ENCODE results near the gene MPG. TPM values are rescaled to one million over a fixed set of nuclear protein-coding genes. Genes with fewer than 3 reads are reported as not detected.

Gene MPG
- total RNA-seq, 1 donor from 2014 or later, result 21.2 TPM

DNA sequence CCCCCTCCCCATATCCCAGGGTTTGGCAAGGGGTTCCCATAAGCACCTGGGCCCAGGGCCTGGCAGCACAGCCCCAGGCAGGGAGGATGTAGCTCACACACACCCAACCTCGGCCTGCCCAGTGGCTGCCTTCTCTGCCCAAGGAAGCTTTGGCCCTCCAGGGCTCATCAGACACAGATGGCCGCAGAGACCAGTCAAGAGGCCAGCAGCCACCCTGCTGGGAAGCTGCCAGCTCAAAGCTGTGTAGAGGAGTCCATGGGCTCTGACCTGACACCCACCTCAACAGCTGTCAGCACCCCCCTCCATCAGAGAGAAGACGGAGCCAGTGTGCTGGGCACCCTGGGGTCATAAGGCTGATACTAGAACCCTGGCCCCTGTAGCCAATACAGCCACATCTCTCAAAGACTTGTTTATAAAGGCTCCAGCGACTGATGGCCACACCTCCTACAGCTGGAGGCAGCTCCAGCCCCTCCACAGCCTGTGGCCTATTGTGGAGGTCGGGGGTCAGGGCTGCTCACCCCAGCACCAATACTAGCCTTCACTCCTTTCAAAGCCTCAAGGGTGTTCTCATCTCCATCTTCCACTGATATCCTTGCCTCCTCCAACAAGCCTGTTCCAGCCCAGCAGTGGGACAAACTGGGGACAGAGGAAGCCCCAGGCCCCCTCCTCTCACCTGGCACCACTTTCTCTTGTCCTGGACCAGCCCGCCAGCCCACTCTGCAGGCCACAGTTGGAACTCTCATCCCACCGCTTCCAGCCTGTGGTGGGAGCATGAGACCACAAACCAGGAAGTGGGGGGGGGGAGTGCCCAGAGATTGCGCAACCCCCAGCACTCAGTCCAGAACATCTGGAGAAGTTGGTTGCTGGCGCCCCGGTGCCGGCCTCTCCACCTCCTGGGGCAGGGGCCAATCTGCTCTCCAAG lies 2.2 kb upstream of the MPG start:
- Histone ChIP-seq H3K79me2 (ENCODE audit: low read depth) (no peaks in the 10 kb centered on the region), H3K4me3 (no peak overlapping the region), H2AFZ (replicated peaks) (no peak overlapping the region), H3K4me2 (peak overlapping the region; percentile 38), H3K9ac (no peak overlapping the region), H4K20me1 (ENCODE audit: low read depth) (peaks cover 4% of the 10 kb centered on the region), H3K27me3 (peaks cover 14% of the 10 kb centered on the region), H3F3A (ENCODE audit: low read depth) (peaks cover 38% of the 10 kb centered on the region), H3K36me3 (no peaks in the 10 kb centered on the region), H3K9me3 (ENCODE audit: low read depth) (no peaks in the 10 kb centered on the region), H3K4me1 (peaks cover 40% of the 10 kb centered on the region), H3K27ac (no peak overlapping the region)
- Mint-ChIP-seq H3K27ac (peak overlapping the region; percentile 57), H3K27me3 (ENCODE audit: insufficient read depth, low read depth) (peaks cover 15% of the 10 kb centered on the region), H3K4me3 (peak overlapping the region; percentile 79), H3K9me3 (no peaks in the 10 kb centered on the region), H3K36me3 (no peaks in the 10 kb centered on the region), H3K4me1 (peaks cover 54% of the 10 kb centered on the region)
- DNase-seq (ENCODE audit: low spot score), result peak; percentile 54
- TF ChIP-seq, protein P1, sequence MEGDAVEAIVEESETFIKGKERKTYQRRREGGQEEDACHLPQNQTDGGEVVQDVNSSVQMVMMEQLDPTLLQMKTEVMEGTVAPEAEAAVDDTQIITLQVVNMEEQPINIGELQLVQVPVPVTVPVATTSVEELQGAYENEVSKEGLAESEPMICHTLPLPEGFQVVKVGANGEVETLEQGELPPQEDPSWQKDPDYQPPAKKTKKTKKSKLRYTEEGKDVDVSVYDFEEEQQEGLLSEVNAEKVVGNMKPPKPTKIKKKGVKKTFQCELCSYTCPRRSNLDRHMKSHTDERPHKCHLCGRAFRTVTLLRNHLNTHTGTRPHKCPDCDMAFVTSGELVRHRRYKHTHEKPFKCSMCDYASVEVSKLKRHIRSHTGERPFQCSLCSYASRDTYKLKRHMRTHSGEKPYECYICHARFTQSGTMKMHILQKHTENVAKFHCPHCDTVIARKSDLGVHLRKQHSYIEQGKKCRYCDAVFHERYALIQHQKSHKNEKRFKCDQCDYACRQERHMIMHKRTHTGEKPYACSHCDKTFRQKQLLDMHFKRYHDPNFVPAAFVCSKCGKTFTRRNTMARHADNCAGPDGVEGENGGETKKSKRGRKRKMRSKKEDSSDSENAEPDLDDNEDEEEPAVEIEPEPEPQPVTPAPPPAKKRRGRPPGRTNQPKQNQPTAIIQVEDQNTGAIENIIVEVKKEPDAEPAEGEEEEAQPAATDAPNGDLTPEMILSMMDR (IDR thresholded peaks at IDR 0.05), result peak; percentile 12
- TF ChIP-seq EZH2phosphoT487 (IDR thresholded peaks at IDR 0.05) (no peak), EZH2 (IDR thresholded peaks at IDR 0.05) (no peak)

DNA sequence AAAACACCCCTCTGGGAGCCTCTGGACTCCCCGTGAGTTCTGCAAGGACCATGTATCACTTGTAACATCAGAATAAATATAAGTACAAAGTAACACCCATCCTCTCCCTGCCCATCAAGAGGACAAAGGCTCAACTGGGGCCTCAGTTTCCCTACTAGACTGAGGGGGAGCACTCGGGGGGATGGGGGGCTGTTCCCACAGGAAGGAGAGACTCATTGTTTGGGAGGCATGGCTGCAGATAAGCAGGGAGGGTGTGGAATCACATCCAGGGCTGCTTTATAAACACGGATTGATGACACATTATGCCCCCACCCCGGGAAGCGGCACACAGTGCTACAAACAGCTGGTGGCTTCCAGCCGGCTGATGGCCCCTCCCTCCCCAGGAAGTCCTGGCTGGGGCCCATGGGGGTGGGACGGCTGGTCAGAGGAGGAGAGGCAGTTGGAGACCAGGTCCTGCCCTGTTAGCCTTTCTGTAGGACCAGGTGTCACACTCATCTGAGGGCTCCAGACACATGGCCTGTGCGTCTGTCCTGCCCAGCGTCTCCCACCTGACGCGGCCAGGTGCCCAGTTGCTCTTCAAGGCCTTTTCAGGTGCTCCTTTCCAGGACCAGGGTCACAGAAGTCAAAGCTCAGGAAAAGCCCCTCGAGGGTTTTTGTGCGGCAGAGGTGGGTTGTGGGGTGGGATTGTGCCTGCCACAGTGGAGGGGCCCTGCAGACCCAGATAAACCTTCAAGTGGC lies 1.3 kb upstream of the MPG start:
- no peaks in the 10 kb centered on the region for H3K9me3 ChIP-seq (ENCODE audit: low read depth)
- Mint-ChIP-seq H3K27me3 (ENCODE audit: insufficient read depth, low read depth) (peaks cover 15% of the 10 kb centered on the region), H3K4me3 (peak overlapping the region; percentile 79), H3K9me3 (no peaks in the 10 kb centered on the region), H3K27ac (peak overlapping the region; percentile 57), H3K4me1 (peaks cover 50% of the 10 kb centered on the region), H3K36me3 (no peaks in the 10 kb centered on the region)
- no peak overlapping the region for H3K4me3 ChIP-seq
- no peak overlapping the region for H2AFZ ChIP-seq (replicated peaks)
- TF ChIP-seq EZH2 (IDR thresholded peaks at IDR 0.05) (no peak), EZH2phosphoT487 (IDR thresholded peaks at IDR 0.05) (no peak)
- TF ChIP-seq, protein P1 (IDR thresholded peaks at IDR 0.05), result no peak
- no peaks in the 10 kb centered on the region for H4K20me1 ChIP-seq (ENCODE audit: low read depth)
- H3K27me3 ChIP-seq, result peaks cover 14% of the 10 kb centered on the region
- peaks cover 32% of the 10 kb centered on the region for H3F3A ChIP-seq (ENCODE audit: low read depth)
- no peak for DNase-seq (ENCODE audit: low spot score)
- H3K4me1 ChIP-seq, result peaks cover 33% of the 10 kb centered on the region
- H3K79me2 ChIP-seq (ENCODE audit: low read depth), result no peaks in the 10 kb centered on the region
- H3K36me3 ChIP-seq, result no peaks in the 10 kb centered on the region
- no peak overlapping the region for H3K9ac ChIP-seq
- H3K27ac ChIP-seq, result no peak overlapping the region
- H3K4me2 ChIP-seq, result peak overlapping the region; percentile 92

DNA sequence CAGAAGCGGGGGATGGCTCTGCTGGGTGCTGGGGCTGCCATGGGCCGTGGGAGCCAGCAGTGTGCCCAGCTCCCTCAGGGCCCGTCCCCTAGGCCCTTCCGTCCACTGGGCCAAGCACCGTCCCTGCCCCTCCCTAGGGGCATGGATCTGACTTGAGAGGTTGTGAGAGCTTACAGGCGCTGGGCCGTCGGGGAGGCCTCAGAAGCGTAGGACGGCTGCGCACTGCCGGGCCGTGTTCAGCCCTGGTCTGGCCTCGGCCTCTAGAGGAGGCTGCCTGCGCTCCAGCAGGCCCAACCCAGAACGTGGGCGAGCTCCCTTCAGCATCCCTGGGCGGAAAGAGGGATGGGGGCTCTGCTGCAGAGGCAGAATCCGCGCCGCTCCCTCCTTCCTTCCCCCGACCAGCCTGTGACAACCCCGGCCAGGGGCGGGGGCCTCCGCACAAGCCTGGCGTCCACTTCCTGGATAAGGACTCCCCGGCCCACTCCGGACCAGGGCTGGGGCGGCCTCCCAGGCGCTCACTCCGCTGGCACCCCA lies 685 bp upstream of the MPG start:
- peaks cover 33% of the 10 kb centered on the region for H3K4me1 ChIP-seq
- peak overlapping the region; percentile 73 for H2AFZ ChIP-seq (replicated peaks)
- TF ChIP-seq EZH2phosphoT487 (IDR thresholded peaks at IDR 0.05) (no peak), EZH2 (IDR thresholded peaks at IDR 0.05) (no peak)
- TF ChIP-seq, protein P1 (IDR thresholded peaks at IDR 0.05), result no peak

More for the DNA sequence above, 685 bp upstream of the MPG start:
- Mint-ChIP-seq H3K27me3 (ENCODE audit: insufficient read depth, low read depth) (peaks cover 15% of the 10 kb centered on the region), H3K4me3 (peak overlapping the region; percentile 79), H3K4me1 (peaks cover 50% of the 10 kb centered on the region), H3K36me3 (no peaks in the 10 kb centered on the region), H3K27ac (no peak overlapping the region), H3K9me3 (no peaks in the 10 kb centered on the region)
- Histone ChIP-seq H3K79me2 (ENCODE audit: low read depth) (no peaks in the 10 kb centered on the region), H4K20me1 (ENCODE audit: low read depth) (no peaks in the 10 kb centered on the region), H3K9me3 (ENCODE audit: low read depth) (no peaks in the 10 kb centered on the region), H3K27me3 (peaks cover 14% of the 10 kb centered on the region), H3K4me2 (peak overlapping the region; percentile 92), H3K9ac (no peak overlapping the region), H3K36me3 (no peaks in the 10 kb centered on the region), H3F3A (ENCODE audit: low read depth) (peaks cover 29% of the 10 kb centered on the region), H3K27ac (no peak overlapping the region), H3K4me3 (peak overlapping the region; percentile 72)
- DNase-seq (ENCODE audit: low spot score), result peak; percentile 77
